ENCODE results near the gene CDHR3. TPM values are rescaled to one million over a fixed set of nuclear protein-coding genes. Genes with fewer than 3 reads are reported as not detected.

Gene CDHR3
- total and polyA plus RNA-seq, 4 donors = 1.0 to 10.5 (median 1.8) TPM

- WGBS = 85% methylated on average over 6 of the region's 6 CpGs
Observed at GRCh38 chr7:106023369-106024322, 60.6 kb downstream of the CDHR3 start.

GRCh38 chr7:106026101-106026500, 63.0 kb downstream of the CDHR3 start:
- Histone ChIP-seq H3K27me3 (ENCODE audit: control insufficient read depth in 4 of 4, insufficient read depth in 4 of 4, low read length in 3 of 4) (no peaks in the 10 kb centered on the region), H3K9ac (ENCODE audit: low read depth in 1 of 2, low read length in 2 of 2) (no peak overlapping the region), H3K36me3 (ENCODE audit: control insufficient read depth in 4 of 4, insufficient read depth in 3 of 4, low read depth in 1 of 4, low read length in 3 of 4) (no peaks in the 10 kb centered on the region), H3K9me3 (ENCODE audit: control insufficient read depth in 4 of 4, low read length in 3 of 4) (no peaks in the 10 kb centered on the region), H3K4me1 (ENCODE audit: control insufficient read depth in 4 of 4, insufficient read depth in 4 of 4, low read length in 3 of 4) (no peaks in the 10 kb centered on the region), H3K4me3 (ENCODE audit: low read depth in 1 of 3, low read length in 3 of 3) (no peak overlapping the region), H3K27ac (ENCODE audit: low read depth in 1 of 2, low read length in 2 of 2) (no peak overlapping the region)
- WGBS = 86% methylated on average over 2 of the region's 2 CpGs
- TF ChIP-seq RXRA (IDR thresholded peaks at IDR 0.05) (no peak), ZBTB33 (IDR thresholded peaks at IDR 0.05) (no peak), MAX (IDR thresholded peaks at IDR 0.05) (no peak), EGR1 (IDR thresholded peaks at IDR 0.05; ENCODE audit: low read depth in 2 of 2) (no peak), RAD21 (IDR thresholded peaks at IDR 0.05) (no peak), GABPA (IDR thresholded peaks at IDR 0.05 in 1 of 2, conservative IDR thresholded peaks at IDR 0.05 in 1 of 2) (no peak), YY1 (IDR thresholded peaks at IDR 0.05) (no peak), TAF1 (conservative IDR thresholded peaks at IDR 0.05) (no peak), FOXA1 (IDR thresholded peaks at IDR 0.05) (no peak), JUND (IDR thresholded peaks at IDR 0.05) (no peak), FOXA2 (IDR thresholded peaks at IDR 0.05) (no peak), CTCF (IDR thresholded peaks at IDR 0.05; ENCODE audit: low read depth, low read length, missing input control) (no peak), HNF4A (conservative IDR thresholded peaks at IDR 0.05) (no peak), SP1 (IDR thresholded peaks at IDR 0.05) (no peak)
- TF ChIP-seq, protein P1, sequence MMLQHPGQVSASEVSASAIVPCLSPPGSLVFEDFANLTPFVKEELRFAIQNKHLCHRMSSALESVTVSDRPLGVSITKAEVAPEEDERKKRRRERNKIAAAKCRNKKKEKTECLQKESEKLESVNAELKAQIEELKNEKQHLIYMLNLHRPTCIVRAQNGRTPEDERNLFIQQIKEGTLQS (IDR thresholded peaks at IDR 0.05) = no peak
- no peak for DNase-seq (ENCODE audit: low spot score)

More at GRCh38 chr7:106023369-106024322, 60.6 kb downstream of the CDHR3 start:
- Histone ChIP-seq H3K36me3 (ENCODE audit: control insufficient read depth in 4 of 4, insufficient read depth in 3 of 4, low read depth in 1 of 4, low read length in 3 of 4) (no peaks in the 10 kb centered on the region), H3K9me3 (ENCODE audit: control insufficient read depth in 4 of 4, low read length in 3 of 4) (no peaks in the 10 kb centered on the region), H3K27me3 (ENCODE audit: control insufficient read depth in 4 of 4, insufficient read depth in 4 of 4, low read length in 3 of 4) (no peaks in the 10 kb centered on the region), H3K27ac (ENCODE audit: low read depth in 1 of 2, low read length in 2 of 2) (no peak overlapping the region), H3K4me3 (ENCODE audit: low read depth in 1 of 3, low read length in 3 of 3) (no peak overlapping the region), H3K4me1 (ENCODE audit: control insufficient read depth in 4 of 4, insufficient read depth in 4 of 4, low read length in 3 of 4) (no peaks in the 10 kb centered on the region), H3K9ac (ENCODE audit: low read depth in 1 of 2, low read length in 2 of 2) (no peak overlapping the region)
- TF ChIP-seq NR2F2 (IDR thresholded peaks at IDR 0.05) = no peak
- no peak for DNase-seq (ENCODE audit: low spot score)

All from liver (tissue), 9 donors.